Hepatocyte (in vitro differentiated cells): ENCODE measurements around the gene DOCK3.

ENCODE experiments used
- CTCF ChIP-seq: fragments of 200-600 bp; sonication (generic); IDR thresholded peaks from 2 replicates; pipeline ENCODE4 v1.5.1; 2016; ENCODE audit warnings: antibody characterized with exemption, mild to moderate bottlenecking; ENCODE audit not compliant: poor library complexity
- EZH2 ChIP-seq: fragments of 200-600 bp; sonication (generic); IDR thresholded peaks from 2 replicates; pipeline ENCODE4 v1.6.1; 2016; ENCODE audit warnings: antibody characterized with exemption, mild to moderate bottlenecking, borderline replicate concordance
- EZH2phosphoT487 ChIP-seq: fragments of 200-600 bp; sonication (generic); IDR thresholded peaks from one replicate; pipeline ENCODE4 v1.6.1; 2018; ENCODE audit warnings: antibody characterized with exemption, mild to moderate bottlenecking, low read depth, moderate library complexity; ENCODE audit not compliant: unreplicated experiment, severe bottlenecking

DNA sequence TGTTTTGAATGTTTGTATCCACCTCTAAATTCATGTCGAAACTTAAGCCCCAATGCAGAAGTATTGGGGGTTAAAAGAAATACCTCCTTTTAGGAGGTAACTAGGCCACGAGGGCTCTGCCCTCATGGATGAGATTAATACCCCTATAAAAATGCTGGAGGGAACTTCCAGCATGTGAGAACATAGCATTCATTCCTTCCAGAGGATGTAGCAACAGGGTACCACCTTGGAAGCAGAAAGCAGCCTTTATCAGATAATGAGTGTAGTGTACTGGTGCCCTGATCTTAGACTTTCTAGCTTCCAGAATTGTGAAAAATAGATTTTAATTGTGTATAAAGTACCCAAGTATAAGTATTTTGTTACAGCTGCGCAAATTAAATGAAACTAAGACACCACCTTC is 356.9 kb downstream of the DOCK3 start:
- TF ChIP-seq CTCF, result no peak
- TF ChIP-seq EZH2, result no peak
- TF ChIP-seq EZH2phosphoT487, result no peak
